Esophagus squamous epithelium (tissue), 4 donors: ENCODE data around the gene C1orf21.

Source experiments
- POLR2A ChIP-seq, 4 donors: fragments of 450-650 bp; IDR thresholded peaks; one replicate each; pipeline ENCODE4 v1.6.1; 2017; ENCODE audit warnings: antibody characterized with exemption in 4 of 4, mild to moderate bottlenecking in 4 of 4, moderate library complexity in 3 of 4
- TF ChIP-seq, protein P1 (sequence below), 6 experiments: fragments of 450-650 bp in 4 of 6; fragments of 200-600 bp in 2 of 6; sonication (generic) in 2 of 6; IDR thresholded peaks; one replicate each; pipeline ENCODE4 v1.5.1; 2016 to 2019; ENCODE audit warnings: antibody characterized with exemption in 6 of 6, mild to moderate bottlenecking in 4 of 6, moderate library complexity in 4 of 6

DNA sequence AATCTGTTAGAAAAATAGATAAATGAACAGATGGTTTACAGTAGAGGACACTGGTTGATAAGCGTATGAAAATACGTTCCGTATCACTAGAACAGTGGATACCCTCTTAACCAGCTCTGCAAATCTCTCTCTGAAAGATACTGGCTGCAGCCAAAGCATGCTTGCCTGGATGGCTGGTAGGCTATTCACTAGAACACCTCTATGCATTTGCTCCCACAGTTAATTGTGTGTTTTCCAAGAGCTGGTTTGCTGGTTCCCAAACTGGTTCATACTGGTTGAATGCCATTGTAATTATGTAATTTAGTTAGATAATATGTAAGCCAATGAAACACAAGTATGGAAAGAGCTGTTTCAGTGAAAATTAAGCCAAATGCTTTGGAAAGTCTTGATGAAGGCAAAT, 126.6 kb downstream of the C1orf21 start:
- TF ChIP-seq, protein P1, sequence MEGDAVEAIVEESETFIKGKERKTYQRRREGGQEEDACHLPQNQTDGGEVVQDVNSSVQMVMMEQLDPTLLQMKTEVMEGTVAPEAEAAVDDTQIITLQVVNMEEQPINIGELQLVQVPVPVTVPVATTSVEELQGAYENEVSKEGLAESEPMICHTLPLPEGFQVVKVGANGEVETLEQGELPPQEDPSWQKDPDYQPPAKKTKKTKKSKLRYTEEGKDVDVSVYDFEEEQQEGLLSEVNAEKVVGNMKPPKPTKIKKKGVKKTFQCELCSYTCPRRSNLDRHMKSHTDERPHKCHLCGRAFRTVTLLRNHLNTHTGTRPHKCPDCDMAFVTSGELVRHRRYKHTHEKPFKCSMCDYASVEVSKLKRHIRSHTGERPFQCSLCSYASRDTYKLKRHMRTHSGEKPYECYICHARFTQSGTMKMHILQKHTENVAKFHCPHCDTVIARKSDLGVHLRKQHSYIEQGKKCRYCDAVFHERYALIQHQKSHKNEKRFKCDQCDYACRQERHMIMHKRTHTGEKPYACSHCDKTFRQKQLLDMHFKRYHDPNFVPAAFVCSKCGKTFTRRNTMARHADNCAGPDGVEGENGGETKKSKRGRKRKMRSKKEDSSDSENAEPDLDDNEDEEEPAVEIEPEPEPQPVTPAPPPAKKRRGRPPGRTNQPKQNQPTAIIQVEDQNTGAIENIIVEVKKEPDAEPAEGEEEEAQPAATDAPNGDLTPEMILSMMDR (IDR thresholded peaks at IDR 0.05) = no peak
- no peak for TF ChIP-seq POLR2A (IDR thresholded peaks at IDR 0.05)
